NCI-H82 treated with DMSO at 0.1 percent for 48 hours (cell line): ENCODE results near the gene GLT8D1.
A peak's percentile ranks its signal among the peaks of the same experiment; 100 is the strongest.
"Not testable (repeated sequence)": the region's sequence is repeated elsewhere in the genome, so short reads cannot be mapped to it uniquely, and the experiment has no call there.

ENCODE experiments used
- DNase-seq: peaks from one replicate; lab custom pipeline; 2025; ENCODE audit not compliant: unreplicated experiment; lab: John Stamatoyannopoulos, UW

Gene GLT8D1, protein sequence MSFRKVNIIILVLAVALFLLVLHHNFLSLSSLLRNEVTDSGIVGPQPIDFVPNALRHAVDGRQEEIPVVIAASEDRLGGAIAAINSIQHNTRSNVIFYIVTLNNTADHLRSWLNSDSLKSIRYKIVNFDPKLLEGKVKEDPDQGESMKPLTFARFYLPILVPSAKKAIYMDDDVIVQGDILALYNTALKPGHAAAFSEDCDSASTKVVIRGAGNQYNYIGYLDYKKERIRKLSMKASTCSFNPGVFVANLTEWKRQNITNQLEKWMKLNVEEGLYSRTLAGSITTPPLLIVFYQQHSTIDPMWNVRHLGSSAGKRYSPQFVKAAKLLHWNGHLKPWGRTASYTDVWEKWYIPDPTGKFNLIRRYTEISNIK

DNA sequence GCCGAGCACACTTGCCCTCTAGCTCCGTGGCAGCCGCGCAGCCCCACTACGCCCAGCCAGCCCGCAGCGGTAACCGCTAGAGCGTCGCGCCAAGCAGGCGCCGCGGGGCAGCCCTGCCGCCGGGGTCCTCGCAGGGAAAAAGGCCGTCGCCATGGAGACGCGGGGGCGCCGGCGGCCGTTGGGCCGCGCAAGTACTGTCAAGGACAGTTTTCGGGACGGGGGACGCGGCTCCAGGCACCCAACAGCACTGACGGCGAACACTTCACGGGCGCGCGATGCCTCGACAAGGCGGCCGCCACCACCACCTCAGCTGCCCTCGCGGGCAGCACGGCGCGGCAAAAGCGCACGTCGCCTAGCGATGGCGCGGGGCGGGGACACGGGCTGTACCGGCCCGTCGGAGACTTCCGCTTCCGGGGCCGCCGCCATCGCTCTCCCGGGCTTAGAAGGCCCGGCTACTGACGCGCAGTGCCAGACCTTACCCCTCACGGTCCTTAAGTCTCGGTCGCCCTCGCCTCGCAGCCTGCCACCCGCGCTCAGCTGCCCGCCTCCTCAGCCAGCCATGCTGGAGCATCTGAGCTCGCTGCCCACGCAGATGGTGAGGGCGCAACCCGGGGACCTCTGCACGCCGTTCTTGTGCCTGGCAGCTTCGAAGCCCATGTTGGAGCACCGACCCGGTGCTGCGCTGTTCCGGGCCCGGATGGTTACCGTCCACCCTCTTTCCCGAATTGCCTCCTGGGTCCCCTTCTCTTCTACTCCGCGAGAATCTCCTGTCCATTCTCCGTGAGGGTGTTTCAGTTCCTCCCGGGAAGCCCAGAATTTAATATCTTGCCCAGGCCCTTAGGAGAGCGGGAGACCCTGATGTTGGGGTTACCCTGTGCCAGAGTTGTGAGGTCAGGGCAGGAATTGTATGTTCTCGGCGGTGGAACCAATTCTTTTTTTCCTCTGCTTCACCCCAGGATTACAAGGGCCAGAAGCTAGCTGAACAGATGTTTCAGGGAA is at the start of gene GLT8D1, which contains the start of gene SPCS1:
TSS of gene GLT8D1 (minus strand) at position 104 of the 999 bp plus-strand sequence. CDS start 5,331 bp downstream, outside the sequence.
TSS of gene SPCS1 (plus strand) at position 419 of the 999 bp plus-strand sequence. CDS start at position 560, 141 bp downstream.
- DNase-seq, result peak; percentile 36

DNA sequence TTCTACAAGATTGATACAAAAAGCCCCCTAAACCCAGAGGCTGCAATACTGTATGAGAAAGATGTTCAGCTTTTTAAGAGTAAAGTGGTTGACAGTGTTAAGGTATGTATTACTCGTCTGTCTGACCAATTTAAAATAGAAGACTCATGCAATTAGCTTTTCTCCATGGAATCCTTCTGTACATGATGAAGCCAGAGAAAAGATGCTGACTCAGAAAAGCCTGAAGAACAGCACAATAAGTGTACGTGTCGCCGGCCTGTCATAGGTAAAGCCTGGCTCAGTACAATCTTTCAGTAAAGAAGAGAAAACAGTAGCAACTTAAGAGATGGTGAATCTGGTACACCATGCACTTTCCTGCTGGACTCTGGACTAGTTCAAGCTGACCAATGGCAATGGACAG is 48.8 kb upstream of the GLT8D1 start:
- no peak for DNase-seq

DNA sequence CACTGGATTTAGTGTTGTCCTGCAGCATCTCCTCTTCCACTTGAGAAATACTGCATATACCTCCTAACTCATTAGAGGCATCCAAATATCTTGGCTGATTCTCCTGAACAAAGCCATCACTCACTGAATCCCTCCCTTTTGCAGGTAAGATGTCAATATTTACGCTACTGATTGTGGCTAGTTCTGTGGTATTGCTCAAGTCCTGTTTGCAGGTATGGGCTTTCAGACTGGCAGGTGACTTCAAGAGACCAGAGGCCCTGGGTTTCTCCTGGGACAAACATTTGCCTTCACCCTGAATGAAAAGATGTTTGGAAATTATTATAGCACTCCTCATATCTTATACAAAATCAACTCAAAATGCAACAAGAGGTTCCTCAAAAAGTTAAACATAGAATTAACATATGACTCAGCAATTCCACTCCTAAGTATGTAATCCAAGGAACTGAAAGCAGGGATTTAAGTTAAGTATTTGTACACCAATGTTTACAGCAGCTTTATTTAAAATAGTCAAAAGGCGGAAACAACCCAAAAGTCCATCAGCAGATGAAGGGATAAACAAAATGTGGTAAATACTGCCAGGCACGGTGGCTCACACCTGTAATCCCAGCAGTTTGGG is 46.6 kb upstream of the GLT8D1 start:
- no peak for DNase-seq

DNA sequence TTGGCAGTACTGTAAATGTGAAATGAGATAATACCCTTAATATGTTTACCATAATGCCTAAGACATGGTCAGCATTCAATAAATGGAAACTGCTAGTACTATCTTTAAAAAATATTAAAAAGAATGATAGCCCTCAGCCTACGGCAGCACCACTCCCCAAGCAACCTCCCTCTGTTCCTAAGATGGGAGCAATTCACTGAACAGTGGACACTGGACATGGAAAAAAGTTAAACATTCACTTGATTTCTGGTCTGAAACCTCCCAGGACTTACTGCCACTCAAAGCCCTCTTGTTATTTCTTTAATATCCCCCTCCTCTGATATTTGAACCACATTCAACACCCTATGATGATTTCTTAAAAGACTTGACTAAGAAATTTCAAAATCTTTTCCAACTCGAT is 38.1 kb upstream of the GLT8D1 start:
- DNase-seq, result no peak

DNA sequence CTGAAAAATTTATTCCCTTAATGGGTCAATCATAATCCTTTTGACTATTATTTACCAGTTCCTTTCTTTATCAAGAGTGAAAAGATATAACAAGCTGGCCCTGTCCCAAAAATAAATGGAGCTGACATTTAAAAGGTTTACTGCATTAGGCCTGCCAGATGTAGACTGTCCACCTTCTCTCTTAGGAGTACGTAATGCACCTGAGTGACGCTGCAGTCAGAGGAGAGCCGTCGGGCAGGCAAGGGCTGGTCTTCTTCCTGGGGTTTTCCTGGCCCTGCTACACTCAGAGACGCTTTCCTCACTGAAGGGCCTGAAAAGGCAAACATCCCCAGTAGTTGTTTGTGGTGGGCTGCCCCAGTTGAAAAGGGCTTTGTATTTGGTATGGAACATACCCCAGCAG is 37.6 kb upstream of the GLT8D1 start:
- DNase-seq, result no peak

DNA sequence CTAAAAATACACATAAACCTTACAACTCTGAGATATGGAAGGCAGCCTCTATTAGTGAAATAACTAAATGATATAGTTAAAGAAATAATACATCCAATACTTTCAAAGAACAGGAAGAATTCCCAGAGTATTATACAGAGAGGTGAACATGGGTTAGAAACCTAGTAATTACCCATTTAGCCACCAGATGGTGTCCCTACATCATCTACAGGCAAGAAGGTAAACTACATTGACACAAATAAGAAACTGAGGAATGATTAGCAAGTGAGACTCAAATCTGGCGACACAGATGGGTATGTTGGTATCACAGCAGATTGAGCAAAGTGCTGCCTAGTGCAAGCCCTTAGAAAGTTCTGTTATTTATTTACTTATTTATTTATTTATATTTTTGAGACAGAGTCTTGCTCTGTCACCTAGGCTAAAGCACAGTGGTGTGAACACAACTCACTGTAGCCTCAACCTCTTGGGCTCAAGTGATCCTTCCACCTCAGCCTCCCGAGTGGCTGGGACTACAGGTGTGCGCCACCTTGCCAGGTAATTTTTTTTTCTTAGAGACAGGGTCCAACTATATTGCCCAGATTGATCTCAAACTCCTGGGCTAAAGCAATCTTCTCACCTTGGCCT is 36.9 kb upstream of the GLT8D1 start:
- no peak for DNase-seq

DNA sequence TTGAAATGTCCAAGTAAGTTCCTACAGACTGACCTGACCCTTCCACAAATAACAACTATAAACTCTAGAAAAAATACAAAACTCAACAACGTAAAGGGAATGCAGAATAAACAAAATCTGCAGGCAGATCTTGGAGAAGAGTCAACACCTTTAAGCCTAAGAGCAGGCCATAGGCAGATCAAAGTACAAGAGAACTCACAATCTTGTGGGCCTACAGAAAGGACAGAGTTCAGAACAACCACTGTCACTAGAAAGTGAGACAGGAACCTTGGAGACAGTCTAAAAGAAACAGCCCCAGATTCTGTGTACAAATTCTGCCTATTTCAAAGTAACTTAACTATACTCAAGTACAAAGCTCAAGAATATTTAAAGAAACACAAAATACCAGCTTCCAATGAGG is 34.1 kb upstream of the GLT8D1 start:
- DNase-seq, result no peak

DNA sequence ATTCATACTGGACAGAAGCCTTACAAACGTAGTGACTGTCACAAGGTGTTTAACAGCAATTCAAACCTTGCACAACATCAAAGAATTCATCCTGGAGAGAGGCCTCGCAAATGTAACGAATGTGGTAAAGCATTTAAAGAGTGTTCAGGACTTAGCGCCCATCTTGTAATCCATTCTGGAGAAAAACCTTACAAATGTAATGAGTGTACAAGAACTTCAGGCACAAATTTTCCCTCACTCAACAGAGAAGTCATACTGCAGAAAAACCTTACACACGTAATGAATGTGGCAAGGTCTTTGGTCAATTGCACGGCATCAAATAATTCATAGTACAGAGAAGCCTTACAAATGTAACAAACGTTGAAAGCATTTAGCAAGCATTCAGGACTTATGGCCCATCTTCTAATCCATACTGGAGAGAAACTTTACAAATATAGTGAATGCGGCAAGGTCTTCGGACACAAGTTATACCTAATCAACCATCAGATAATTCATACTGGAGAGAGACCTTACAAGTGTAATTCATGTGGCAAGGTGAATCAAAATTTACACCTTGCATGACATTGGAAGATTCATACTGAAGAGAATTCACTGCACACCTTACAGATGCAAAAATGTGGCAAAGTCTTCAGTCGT is 27.8 kb upstream of the GLT8D1 start:
- DNase-seq, result no peak

DNA sequence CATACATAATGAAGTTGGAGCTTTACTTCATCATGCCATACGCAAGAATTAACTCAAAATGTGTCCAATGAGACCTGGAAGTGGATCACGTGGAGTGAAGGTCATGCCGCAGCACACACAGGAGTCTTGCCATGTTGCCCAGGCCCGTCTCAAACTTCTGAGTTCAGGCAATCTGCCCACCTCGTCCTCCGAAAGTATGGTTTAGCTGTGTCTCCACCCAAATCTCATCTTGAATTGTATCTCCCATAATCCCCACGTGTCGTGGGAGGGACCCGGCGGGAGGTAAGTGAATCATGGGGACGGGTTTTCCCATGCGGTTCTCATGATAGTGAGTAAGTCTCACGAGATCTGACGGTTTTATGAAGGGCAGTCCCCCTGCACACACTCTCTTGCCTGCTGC is 26.0 kb upstream of the GLT8D1 start:
- DNase-seq, result no peak

DNA sequence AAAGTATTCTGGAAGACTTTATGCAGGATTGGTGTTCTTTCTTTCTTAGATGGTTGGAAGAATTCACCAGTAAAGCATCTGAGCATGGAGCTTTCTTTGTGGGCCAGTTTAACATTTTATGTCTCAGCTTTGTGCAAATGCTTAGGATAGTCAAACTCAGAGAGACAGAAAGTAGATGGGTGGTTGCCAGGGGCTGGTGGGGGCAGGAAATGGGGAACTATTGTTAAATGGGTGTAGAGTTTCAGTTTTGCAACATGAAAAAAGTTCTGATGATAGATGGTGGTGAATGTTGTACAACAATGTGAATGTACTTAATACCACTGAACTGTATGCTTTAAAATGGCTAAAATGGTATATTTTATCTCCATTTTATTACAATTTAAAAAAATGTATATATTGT is 25.1 kb upstream of the GLT8D1 start:
- DNase-seq, result no peak

DNA sequence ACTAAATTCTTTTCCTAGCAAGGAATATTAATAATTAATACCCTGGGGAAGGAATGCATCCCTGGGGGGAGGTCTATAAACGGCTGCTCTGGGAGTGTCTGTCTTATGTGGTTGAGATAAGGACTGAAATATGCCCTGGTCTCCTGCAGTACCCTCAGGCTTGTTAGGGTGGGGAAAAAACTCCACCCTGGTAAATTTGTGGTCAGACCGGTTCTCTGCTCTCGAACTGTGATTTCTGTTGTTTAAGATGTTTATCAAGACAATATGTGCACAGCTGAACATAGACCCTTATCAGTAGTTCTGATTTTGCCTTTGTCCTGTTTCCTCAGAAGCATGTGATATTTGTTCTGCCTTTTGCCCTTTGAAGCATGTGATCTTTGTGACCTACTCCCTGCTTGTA is 23.2 kb upstream of the GLT8D1 start:
- DNase-seq, result not testable (repeated sequence)

DNA sequence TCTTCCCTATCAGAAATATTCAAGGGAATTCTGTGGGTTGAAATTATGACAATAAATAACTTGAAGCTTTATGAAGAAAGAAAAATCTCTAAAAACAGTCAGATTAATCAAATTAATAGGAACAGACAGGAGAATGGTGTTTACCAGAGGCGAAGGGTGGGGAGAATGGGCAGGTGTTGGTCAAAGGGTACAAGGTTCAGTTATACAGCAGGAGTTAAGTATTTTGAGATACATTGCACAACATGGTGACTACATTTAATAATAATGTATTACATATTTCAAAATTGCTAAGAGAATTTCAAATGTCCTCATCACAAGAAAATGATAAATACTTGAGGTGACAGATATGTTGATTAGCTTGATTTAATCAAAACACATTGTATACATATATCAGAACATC is 18.9 kb upstream of the GLT8D1 start:
- no peak for DNase-seq

DNA sequence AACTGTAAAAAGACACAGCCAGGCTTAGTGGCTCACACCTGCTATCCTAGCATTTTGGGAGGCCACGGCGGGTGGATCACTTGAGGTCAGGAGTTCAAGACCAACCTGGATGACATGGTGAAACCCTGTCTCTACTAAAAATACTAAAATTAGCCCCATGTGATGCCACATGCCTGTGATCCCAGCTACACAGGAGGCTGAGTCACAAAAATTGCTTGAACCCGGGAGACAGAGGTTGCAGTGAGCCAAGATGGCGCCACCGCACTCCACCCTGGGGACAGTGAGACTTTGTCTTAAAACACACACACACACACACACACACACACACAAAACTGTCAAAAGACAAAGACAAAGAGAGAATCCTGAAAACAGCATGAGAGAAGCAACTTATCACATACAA is 18.3 kb upstream of the GLT8D1 start:
- no peak for DNase-seq

DNA sequence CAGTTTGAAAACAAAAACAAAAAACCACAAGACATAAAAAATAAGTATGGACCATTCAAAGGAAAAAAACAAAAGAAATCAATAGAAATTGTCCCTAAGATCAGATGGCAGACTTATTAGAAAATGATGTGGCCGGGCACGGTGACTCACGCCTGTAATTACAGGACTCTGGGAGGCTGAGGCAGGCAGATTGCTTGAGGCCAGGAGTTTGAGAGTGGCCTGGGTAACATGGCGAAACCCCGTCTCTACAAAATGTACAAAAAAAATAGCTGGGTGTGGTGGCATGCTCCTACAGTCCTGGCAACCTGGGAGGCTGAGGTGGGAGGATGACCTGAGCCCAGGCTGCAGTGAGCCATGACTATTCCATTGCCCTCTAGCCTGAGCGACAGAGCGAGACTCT is 16.9 kb upstream of the GLT8D1 start:
- no peak for DNase-seq

DNA sequence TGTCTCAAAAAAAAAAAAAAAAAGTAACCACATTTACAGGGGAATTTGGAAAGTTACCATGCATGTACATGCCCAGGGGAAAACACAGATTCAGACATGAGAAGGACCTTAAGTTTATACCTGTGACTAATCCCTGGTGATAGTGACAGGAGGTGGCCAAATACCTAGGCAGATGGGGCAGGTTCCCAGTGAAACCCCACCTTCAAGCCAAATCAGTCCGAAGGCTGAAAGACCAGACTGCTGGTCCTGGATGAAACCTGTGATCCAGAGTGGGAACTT is 16.1 kb upstream of the GLT8D1 start:
- DNase-seq, result no peak

DNA sequence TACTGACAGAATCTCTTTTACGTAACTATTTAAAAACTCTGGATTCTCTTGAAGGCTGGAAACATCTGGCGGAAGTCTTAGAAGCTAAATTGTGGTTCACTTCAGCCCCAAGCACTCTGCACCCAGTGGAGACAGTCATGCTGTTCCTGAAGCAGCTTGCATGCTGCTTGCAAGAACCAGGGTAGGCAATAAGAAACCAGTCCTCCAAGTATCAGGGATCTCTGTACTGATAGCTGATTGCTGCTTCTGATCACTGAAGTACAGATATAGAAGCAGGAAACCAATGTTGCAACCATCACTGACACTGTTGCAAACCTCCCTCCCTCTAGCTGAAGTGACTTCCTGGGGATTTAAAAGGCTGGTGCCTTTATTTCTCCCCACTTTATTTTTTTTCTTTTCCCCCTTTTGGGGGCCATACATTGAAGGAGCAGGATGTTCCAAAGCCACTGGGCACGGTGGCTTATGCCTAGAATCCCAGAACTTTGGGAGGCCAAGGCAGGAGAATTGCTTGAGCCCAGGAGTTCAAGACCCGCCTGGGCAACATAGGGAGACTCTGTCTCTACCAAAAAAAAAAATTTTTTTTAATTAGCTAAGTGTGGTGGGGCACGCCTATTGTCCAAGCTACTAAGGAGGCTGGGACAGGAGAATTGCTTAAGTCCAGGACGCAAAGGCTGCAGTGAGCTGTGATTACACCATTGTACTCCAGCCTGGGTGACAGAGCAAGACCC is 15.6 kb upstream of the GLT8D1 start:
- DNase-seq, result no peak

DNA sequence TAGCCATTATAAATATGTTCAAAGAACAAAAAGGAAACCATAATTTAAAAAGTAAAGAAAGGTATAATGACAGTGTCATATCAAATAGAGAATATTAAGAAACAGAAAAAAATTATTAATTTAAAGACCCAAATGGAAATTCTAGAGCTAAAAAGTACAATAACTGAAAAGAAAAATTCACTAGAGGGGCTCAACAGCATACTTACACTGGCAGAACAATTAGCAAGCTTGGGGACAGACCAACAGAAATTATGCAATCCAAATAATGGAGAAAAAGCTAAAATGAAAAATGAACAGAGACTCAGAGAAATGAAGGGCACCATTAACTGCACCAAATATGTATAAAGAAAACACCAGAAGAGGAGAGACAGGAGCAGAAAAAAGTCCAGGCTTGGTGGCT is 14.0 kb upstream of the GLT8D1 start:
- DNase-seq, result no peak

DNA sequence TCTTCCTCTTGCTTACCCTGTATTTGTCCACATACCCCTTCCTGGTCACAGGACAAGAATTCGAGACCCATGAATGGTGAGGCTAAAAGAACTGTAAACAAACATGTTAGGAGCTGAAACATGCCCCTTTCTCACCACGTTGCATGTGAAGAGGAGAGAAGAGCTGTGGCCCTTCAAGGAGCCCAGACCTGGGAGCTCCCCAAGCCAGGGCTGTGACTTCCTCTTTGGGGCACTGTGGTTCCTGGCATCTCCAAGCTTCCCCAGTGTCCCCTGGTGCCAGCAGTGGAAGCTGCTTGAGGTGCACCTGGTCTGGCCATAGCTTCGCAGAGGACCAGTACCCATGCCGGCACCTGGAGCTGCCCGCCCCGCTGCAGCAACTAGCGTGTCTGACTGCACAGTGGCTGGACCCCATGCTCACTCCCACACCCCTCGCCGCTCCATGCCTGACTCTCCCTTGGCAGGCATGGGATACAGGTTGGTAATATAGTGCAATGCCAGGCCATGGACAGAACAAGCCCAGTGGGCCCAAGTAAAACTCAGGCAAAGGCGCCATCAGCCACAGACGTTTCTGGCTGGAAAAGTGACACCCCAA is 10.2 kb upstream of the GLT8D1 start:
- DNase-seq, result no peak
